Vagina (tissue), 2 donors: ENCODE measurements around the gene ZFYVE9. TPM values are rescaled to one million over a fixed set of nuclear protein-coding genes. Genes with fewer than 3 reads are reported as not detected.
"Not testable (repeated sequence)": the region's sequence is repeated elsewhere in the genome, so short reads cannot be mapped to it uniquely, and the experiment has no call there.

Source experiments
- DNase-seq, 2 donors: peaks; one replicate each; pipeline ENCODE4 v3.0.0-alpha.2; 2017; ENCODE audit errors: extremely low spot score in 2 of 2
- H3K27ac ChIP-seq: fragments of 200-600 bp; sonication (generic); one replicate; pipeline ENCODE4 v1.5.1; 2019
- H3K27me3 ChIP-seq: fragments of 200-600 bp; sonication (generic); one replicate; pipeline ENCODE4 v1.5.1; 2019
- H3K36me3 ChIP-seq, 2 donors: fragments of 200-600 bp; sonication (generic); one replicate each; pipeline ENCODE4 v1.5.1; 2017 to 2019
- H3K4me1 ChIP-seq: fragments of 200-600 bp; sonication (generic); one replicate; pipeline ENCODE4 v1.5.1; 2019
- H3K4me3 ChIP-seq, 2 donors: fragments of 200-600 bp; sonication (generic); 1 replicate in 1 of 2; 2 replicates in 1 of 2; pipeline ENCODE4 v1.5.1; 2016 to 2019
- H3K9me3 ChIP-seq: fragments of 200-600 bp; sonication (generic); one replicate; pipeline ENCODE4 v1.5.1; 2019
- CTCF ChIP-seq, 3 experiments: fragments of 450-650 bp in 2 of 3; fragments of 200-600 bp in 1 of 3; sonication (generic) in 1 of 3; IDR thresholded peaks; one replicate each; pipeline ENCODE4 v1.5.1; 2017 to 2019; ENCODE audit warnings: antibody characterized with exemption in 3 of 3, mild to moderate bottlenecking in 2 of 3, moderate library complexity in 2 of 3
- POLR2A ChIP-seq, 2 donors: fragments of 450-650 bp; IDR thresholded peaks; one replicate each; pipeline ENCODE4 v1.6.1; 2017; ENCODE audit warnings: antibody characterized with exemption in 2 of 2, mild to moderate bottlenecking in 2 of 2, moderate library complexity in 2 of 2
- POLR2AphosphoS5 ChIP-seq, 2 donors: sonication (generic); formaldehyde crosslinking; IDR thresholded peaks; one replicate each; pipeline ENCODE4 v1.9.0; 2017; ENCODE audit warnings: antibody characterized with exemption in 2 of 2, mild to moderate bottlenecking in 2 of 2, low read depth in 1 of 2; ENCODE audit not compliant: insufficient read depth in 1 of 2
- intact Hi-C: fragments of 100-400 bp; cut with DNase I; formaldehyde crosslinking; loops from one replicate; pipeline ENCODE4 v1.15.1; 2023
- total RNA-seq: library from RNA; depleted of rRNA; stranded (reverse); fragments of >200 nt; gene quantifications from one replicate; pipeline ENCODE4 v1.2.3, GENCODE V29; 2016

The ZFYVE9 gene
- total RNA-seq, 1 donor from 2014 or later, result 30.2 TPM

- Histone ChIP-seq H3K9me3 (no peaks in the 10 kb centered on the region), H3K4me1 (peaks cover 29% of the 10 kb centered on the region), H3K27ac (peak within 1 kb of the TSS; percentile 91), H3K4me3 (peak within 1 kb of the TSS; percentile 87 to 96), H3K36me3 (peaks cover 0 to 13% of the 10 kb centered on the region in 2 donors), H3K27me3 (no peaks in the 10 kb centered on the region)
- DNase-seq, result peak in 1 of 2 donors; percentile 98
- TF ChIP-seq CTCF (IDR thresholded peaks at IDR 0.05) (peak in 2 of 3 experiments; percentile 20 to 43), POLR2AphosphoS5 (IDR thresholded peaks at IDR 0.05; ENCODE audit: insufficient read depth in 1 of 2, low read depth in 1 of 2) (peak; percentile 77 to 84), POLR2A (IDR thresholded peaks at IDR 0.05) (peak in 1 of 2 donors; percentile 82)
- intact Hi-C loops, result no loop called here
Measured at GRCh38 chr1:52365746-52366516, 224.0 kb downstream of the ZFYVE9 start, which contains the start of gene CC2D1B. Gene CC2D1B (minus strand): TSS chr1:52366205. CDS start chr1:52364620, 1,585 bp downstream.

DNA sequence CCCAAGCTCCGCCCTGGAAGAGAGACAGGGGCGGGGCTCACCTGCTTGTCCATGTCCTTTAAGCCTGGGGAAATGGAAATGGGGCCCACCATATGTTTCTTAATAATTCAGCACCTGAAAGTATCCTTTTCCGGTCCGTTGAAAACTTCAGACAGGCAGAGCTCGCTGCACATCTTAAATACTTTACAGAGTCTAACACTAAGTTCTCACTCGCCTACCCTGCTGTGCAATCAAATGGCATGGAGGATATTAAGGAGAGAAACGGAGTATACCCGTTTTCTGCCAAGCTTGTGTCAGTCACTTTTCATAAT, 224.6 kb downstream of the ZFYVE9 start:
- Histone ChIP-seq H3K27me3 (no peaks in the 10 kb centered on the region), H3K9me3 (no peaks in the 10 kb centered on the region), H3K4me1 (peaks cover 29% of the 10 kb centered on the region), H3K4me3 (peak overlapping the region; percentile 87 to 96), H3K27ac (peak overlapping the region; percentile 91), H3K36me3 (peaks cover 0 to 9% of the 10 kb centered on the region in 2 donors)
- no peak for DNase-seq
- intact Hi-C loops, result no loop called here
- TF ChIP-seq POLR2A (IDR thresholded peaks at IDR 0.05) (no peak), CTCF (IDR thresholded peaks at IDR 0.05) (no peak), POLR2AphosphoS5 (IDR thresholded peaks at IDR 0.05; ENCODE audit: insufficient read depth in 1 of 2, low read depth in 1 of 2) (no peak)

GRCh38 chr1:52367272-52367671, 225.4 kb downstream of the ZFYVE9 start:
- peaks cover 0 to 5% of the 10 kb centered on the region in 2 donors for H3K36me3 ChIP-seq
- DNase-seq, result no peak
- H3K27me3 ChIP-seq, result no peaks in the 10 kb centered on the region
- peaks cover 29% of the 10 kb centered on the region for H3K4me1 ChIP-seq
- no peak overlapping the region for H3K4me3 ChIP-seq
- intact Hi-C loops, result no loop called here
- no peak overlapping the region for H3K27ac ChIP-seq
- no peak for TF ChIP-seq CTCF (IDR thresholded peaks at IDR 0.05)
- no peaks in the 10 kb centered on the region for H3K9me3 ChIP-seq

DNA sequence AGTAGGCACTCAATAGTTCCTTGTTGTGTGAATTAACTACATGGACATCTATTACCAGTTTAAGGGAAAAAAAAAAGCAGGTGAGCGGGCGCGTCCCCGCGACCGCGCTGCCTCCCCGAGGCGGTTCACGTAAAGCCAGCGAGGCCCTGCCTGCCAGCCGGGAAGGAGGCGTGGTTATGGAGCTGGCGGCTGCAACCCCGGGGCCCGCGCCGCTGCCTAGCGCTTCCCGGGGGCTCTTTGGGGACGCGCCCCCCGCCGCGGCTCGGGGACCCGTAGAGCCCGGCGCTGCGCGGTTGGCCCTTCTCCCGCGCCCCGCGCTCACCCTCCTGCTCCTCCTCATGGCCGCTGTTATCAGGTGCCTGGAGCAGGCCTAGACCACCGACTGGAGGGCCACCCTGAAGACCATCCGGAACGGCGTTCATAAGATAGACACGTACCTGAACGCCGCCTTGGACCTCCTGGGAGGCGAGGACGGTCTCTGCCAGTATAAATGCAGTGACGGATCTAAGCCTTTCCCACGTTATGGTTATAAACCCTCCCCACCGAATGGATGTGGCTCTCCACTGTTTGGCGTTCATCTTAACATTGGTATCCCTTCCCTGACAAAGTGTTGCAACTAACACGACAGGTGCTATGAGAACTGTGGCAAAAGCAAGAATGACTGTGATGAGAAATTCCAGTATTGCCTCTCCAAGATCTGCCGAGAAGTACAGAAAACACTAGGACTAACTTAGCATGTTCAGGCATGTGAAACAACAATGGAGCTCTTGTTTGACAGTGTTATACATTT, 226.7 kb downstream of the ZFYVE9 start:
- H3K4me3 ChIP-seq, result peak overlapping the region; percentile 39 to 40
- DNase-seq, result no peak
- intact Hi-C loops, result no loop called here
- H3K36me3 ChIP-seq, result no peaks in the 10 kb centered on the region
- H3K27ac ChIP-seq, result peak overlapping the region; percentile 31
- H3K27me3 ChIP-seq, result no peaks in the 10 kb centered on the region
- no peaks in the 10 kb centered on the region for H3K9me3 ChIP-seq
- TF ChIP-seq POLR2AphosphoS5 (IDR thresholded peaks at IDR 0.05; ENCODE audit: insufficient read depth in 1 of 2, low read depth in 1 of 2), result peak in 1 of 2 donors; percentile 57
- TF ChIP-seq POLR2A (IDR thresholded peaks at IDR 0.05), result no peak
- no peak for TF ChIP-seq CTCF (IDR thresholded peaks at IDR 0.05)
- H3K4me1 ChIP-seq, result peaks cover 29% of the 10 kb centered on the region

DNA sequence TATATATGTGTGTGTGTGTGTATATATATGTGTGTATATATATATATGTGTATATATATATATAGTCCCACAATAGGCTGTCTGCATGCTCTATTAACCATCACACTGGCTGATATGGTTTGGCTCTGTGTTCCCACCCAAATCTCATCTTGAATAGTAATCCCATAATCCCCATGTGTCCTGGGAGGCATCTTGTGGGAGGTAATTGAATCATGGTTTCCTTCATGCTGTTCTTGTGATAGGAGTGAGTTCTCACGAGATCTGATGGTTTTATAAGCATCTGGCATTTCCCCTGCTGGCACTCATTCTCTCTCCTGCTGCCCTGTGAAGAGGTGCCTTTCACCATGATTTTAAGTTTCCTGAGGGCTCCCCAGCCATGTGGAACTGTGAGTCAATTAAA, 228.0 kb downstream of the ZFYVE9 start:
- DNase-seq, H3K9me3 ChIP-seq, H3K36me3 ChIP-seq, H3K27me3 ChIP-seq, H3K27ac ChIP-seq, H3K4me3 ChIP-seq, intact Hi-C loops: not testable (repeated sequence)
- peaks cover 16% of the 10 kb centered on the region for H3K4me1 ChIP-seq
